SK-N-SH treated with all-trans-retinoic acid at 6 μM for 48 hours (cell line): ENCODE data around the gene SPOCK1.

Source experiments
- ATAC-seq: fragments of 200-7000 bp; cut with Tn5 transposase; 3 replicates; pipeline ENCODE4 v1.9.1; 2020; ENCODE audit warnings: mild to moderate bottlenecking, moderate library complexity
- ARNTL ChIP-seq: fragments of 450-650 bp; formaldehyde crosslinking; IDR thresholded peaks from 2 replicates; pipeline ENCODE4 v1.5.0; 2020; ENCODE audit warnings: low read depth, mild to moderate bottlenecking, moderate library complexity, borderline replicate concordance
- BACH2 ChIP-seq: fragments of 250-450 bp; sonication (Bioruptor Pico); IDR thresholded peaks from 2 replicates; pipeline ENCODE4 v1.9.0; 2021; ENCODE audit warnings: mild to moderate bottlenecking, borderline replicate concordance
- CSDC2 ChIP-seq: fragments of 250-450 bp; sonication (Bioruptor Pico); IDR thresholded peaks from 2 replicates; pipeline ENCODE4 v1.5.0; 2020; ENCODE audit warnings: mild to moderate bottlenecking, moderate library complexity
- ESRRG ChIP-seq: fragments of 250-450 bp; sonication (Bioruptor Pico); IDR thresholded peaks from 2 replicates; pipeline ENCODE4 v1.6.1; 2021; ENCODE audit warnings: mild to moderate bottlenecking
- GLIS3 ChIP-seq: fragments of 250-450 bp; sonication (Bioruptor Pico); IDR thresholded peaks from 2 replicates; pipeline ENCODE4 v1.5.0; 2020; ENCODE audit warnings: mild to moderate bottlenecking, moderate library complexity
- OSR1 ChIP-seq: fragments of 250-450 bp; sonication (Bioruptor Pico); IDR thresholded peaks from 2 replicates; pipeline ENCODE4 v1.8.0; 2022; ENCODE audit warnings: moderate library complexity, mild to moderate bottlenecking, inconsistent platforms
- PPARA ChIP-seq: fragments of 250-450 bp; sonication (Bioruptor Pico); IDR thresholded peaks from 2 replicates; pipeline ENCODE4 v1.5.0; 2020; ENCODE audit warnings: mild to moderate bottlenecking, borderline replicate concordance
- RARB ChIP-seq: fragments of 250-450 bp; sonication (Bioruptor Pico); IDR thresholded peaks from 2 replicates; pipeline ENCODE4 v1.8.0; 2021; ENCODE audit warnings: mild to moderate bottlenecking, moderate library complexity
- SNAI2 ChIP-seq: fragments of 250-450 bp; sonication (Bioruptor Pico); IDR thresholded peaks from 2 replicates; pipeline ENCODE4 v1.5.0; 2020; ENCODE audit warnings: mild to moderate bottlenecking, moderate library complexity
- TCF4 ChIP-seq: fragments of 250-450 bp; sonication (Bioruptor Pico); IDR thresholded peaks from 2 replicates; pipeline ENCODE4 v1.8.0; 2021; ENCODE audit warnings: mild to moderate bottlenecking, moderate library complexity, borderline replicate concordance
- TOX ChIP-seq: fragments of 250-450 bp; sonication (Bioruptor Pico); IDR thresholded peaks from 2 replicates; pipeline ENCODE4 v1.8.0; 2021; ENCODE audit warnings: mild to moderate bottlenecking, moderate library complexity, borderline replicate concordance
- ZFP3 ChIP-seq: fragments of 250-450 bp; sonication (Bioruptor Pico); IDR thresholded peaks from 2 replicates; pipeline ENCODE4 v1.5.0; 2020; ENCODE audit warnings: mild to moderate bottlenecking, moderate library complexity
- ZFP30 ChIP-seq: fragments of 450-650 bp; formaldehyde crosslinking; IDR thresholded peaks from 2 replicates; pipeline ENCODE4 v1.5.0; 2022; ENCODE audit warnings: mild to moderate bottlenecking, moderate library complexity
- ZNF565 ChIP-seq: fragments of 450-650 bp; formaldehyde crosslinking; conservative IDR thresholded peaks from 2 replicates; pipeline ENCODE4 v1.5.0; 2020; ENCODE audit warnings: low read depth, mild to moderate bottlenecking, moderate library complexity
- ZNF8 ChIP-seq: fragments of 450-650 bp; formaldehyde crosslinking; IDR thresholded peaks from 2 replicates; pipeline ENCODE4 v1.5.0; 2020; ENCODE audit warnings: mild to moderate bottlenecking, moderate library complexity
- TF ChIP-seq, protein P1 (sequence below): fragments of 250-450 bp; sonication (Bioruptor Pico); IDR thresholded peaks from 2 replicates; pipeline ENCODE4 v1.8.0; 2021; ENCODE audit warnings: low read depth, mild to moderate bottlenecking, moderate library complexity, borderline replicate concordance
- TF ChIP-seq, protein P2 (sequence below): fragments of 250-450 bp; sonication (Bioruptor Pico); IDR thresholded peaks from 2 replicates; pipeline ENCODE4 v1.8.0; 2020; ENCODE audit warnings: mild to moderate bottlenecking, moderate library complexity, borderline replicate concordance
- TF ChIP-seq, protein P3 (sequence below): fragments of 250-450 bp; sonication (Bioruptor Pico); IDR thresholded peaks from 2 replicates; pipeline ENCODE4 v1.5.1; 2021; ENCODE audit warnings: mild to moderate bottlenecking, moderate library complexity
- TF ChIP-seq, protein P4 (sequence below): fragments of 250-450 bp; sonication (Bioruptor Pico); IDR thresholded peaks from 2 replicates; pipeline ENCODE4 v1.5.0; 2020; ENCODE audit warnings: mild to moderate bottlenecking, moderate library complexity
- TF ChIP-seq, protein P5 (sequence below): fragments of 250-450 bp; sonication (Bioruptor Pico); IDR thresholded peaks from 2 replicates; pipeline ENCODE4 v1.5.1; 2020; ENCODE audit warnings: low read depth, mild to moderate bottlenecking, moderate library complexity

Gene SPOCK1

DNA sequence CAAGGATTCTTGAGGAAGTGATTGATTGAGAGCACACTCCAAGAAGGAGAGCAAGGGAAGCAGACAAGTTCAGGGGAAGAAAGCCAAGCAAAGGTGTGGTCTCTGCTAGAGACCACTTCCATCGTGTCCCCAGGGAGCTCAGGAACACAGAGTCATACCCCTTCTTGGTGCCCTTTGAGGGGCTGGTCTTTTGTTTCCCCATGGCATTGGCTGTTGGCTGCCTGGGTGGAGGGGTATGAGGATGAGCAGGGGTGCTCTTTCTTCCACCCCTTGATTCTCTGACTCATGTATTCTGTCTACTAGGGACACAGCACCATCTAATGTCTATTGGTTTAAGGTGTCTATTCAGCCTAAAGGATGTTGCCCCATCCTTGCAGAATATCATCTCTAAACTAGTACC, 11.5 kb upstream of the SPOCK1 start:
- TF ChIP-seq BACH2 (CRISPR knock-in tag) (no peak), TOX (CRISPR knock-in tag) (no peak), SNAI2 (CRISPR knock-in tag) (no peak), CSDC2 (CRISPR knock-in tag) (no peak), ESRRG (CRISPR knock-in tag) (no peak), PPARA (CRISPR knock-in tag) (no peak), ZFP3 (CRISPR knock-in tag) (no peak), RARB (CRISPR knock-in tag) (no peak), ZNF8 (CRISPR knock-in tag) (no peak), OSR1 (CRISPR knock-in tag) (no peak), ZNF565 (no peak), GLIS3 (CRISPR knock-in tag) (no peak), ZFP30 (CRISPR knock-in tag) (no peak), ARNTL (CRISPR knock-in tag) (no peak)
- TF ChIP-seq, protein P1, sequence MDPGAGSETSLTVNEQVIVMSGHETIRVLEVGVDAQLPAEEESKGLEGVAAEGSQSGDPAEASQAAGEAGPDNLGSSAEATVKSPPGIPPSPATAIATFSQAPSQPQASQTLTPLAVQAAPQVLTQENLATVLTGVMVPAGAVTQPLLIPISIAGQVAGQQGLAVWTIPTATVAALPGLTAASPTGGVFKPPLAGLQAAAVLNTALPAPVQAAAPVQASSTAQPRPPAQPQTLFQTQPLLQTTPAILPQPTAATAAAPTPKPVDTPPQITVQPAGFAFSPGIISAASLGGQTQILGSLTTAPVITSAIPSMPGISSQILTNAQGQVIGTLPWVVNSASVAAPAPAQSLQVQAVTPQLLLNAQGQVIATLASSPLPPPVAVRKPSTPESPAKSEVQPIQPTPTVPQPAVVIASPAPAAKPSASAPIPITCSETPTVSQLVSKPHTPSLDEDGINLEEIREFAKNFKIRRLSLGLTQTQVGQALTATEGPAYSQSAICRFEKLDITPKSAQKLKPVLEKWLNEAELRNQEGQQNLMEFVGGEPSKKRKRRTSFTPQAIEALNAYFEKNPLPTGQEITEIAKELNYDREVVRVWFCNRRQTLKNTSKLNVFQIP (CRISPR knock-in tag), result no peak
- TF ChIP-seq, protein P2, sequence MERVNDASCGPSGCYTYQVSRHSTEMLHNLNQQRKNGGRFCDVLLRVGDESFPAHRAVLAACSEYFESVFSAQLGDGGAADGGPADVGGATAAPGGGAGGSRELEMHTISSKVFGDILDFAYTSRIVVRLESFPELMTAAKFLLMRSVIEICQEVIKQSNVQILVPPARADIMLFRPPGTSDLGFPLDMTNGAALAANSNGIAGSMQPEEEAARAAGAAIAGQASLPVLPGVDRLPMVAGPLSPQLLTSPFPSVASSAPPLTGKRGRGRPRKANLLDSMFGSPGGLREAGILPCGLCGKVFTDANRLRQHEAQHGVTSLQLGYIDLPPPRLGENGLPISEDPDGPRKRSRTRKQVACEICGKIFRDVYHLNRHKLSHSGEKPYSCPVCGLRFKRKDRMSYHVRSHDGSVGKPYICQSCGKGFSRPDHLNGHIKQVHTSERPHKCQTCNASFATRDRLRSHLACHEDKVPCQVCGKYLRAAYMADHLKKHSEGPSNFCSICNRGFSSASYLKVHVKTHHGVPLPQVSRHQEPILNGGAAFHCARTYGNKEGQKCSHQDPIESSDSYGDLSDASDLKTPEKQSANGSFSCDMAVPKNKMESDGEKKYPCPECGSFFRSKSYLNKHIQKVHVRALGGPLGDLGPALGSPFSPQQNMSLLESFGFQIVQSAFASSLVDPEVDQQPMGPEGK (CRISPR knock-in tag), result no peak
- TF ChIP-seq, protein P3, sequence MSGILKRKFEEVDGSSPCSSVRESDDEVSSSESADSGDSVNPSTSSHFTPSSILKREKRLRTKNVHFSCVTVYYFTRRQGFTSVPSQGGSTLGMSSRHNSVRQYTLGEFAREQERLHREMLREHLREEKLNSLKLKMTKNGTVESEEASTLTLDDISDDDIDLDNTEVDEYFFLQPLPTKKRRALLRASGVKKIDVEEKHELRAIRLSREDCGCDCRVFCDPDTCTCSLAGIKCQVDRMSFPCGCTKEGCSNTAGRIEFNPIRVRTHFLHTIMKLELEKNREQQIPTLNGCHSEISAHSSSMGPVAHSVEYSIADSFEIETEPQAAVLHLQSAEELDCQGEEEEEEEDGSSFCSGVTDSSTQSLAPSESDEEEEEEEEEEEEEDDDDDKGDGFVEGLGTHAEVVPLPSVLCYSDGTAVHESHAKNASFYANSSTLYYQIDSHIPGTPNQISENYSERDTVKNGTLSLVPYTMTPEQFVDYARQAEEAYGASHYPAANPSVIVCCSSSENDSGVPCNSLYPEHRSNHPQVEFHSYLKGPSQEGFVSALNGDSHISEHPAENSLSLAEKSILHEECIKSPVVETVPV (CRISPR knock-in tag), result no peak
- TF ChIP-seq, protein P4, sequence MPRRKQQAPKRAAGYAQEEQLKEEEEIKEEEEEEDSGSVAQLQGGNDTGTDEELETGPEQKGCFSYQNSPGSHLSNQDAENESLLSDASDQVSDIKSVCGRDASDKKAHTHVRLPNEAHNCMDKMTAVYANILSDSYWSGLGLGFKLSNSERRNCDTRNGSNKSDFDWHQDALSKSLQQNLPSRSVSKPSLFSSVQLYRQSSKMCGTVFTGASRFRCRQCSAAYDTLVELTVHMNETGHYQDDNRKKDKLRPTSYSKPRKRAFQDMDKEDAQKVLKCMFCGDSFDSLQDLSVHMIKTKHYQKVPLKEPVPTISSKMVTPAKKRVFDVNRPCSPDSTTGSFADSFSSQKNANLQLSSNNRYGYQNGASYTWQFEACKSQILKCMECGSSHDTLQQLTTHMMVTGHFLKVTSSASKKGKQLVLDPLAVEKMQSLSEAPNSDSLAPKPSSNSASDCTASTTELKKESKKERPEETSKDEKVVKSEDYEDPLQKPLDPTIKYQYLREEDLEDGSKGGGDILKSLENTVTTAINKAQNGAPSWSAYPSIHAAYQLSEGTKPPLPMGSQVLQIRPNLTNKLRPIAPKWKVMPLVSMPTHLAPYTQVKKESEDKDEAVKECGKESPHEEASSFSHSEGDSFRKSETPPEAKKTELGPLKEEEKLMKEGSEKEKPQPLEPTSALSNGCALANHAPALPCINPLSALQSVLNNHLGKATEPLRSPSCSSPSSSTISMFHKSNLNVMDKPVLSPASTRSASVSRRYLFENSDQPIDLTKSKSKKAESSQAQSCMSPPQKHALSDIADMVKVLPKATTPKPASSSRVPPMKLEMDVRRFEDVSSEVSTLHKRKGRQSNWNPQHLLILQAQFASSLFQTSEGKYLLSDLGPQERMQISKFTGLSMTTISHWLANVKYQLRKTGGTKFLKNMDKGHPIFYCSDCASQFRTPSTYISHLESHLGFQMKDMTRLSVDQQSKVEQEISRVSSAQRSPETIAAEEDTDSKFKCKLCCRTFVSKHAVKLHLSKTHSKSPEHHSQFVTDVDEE, result no peak
- TF ChIP-seq, protein P5, sequence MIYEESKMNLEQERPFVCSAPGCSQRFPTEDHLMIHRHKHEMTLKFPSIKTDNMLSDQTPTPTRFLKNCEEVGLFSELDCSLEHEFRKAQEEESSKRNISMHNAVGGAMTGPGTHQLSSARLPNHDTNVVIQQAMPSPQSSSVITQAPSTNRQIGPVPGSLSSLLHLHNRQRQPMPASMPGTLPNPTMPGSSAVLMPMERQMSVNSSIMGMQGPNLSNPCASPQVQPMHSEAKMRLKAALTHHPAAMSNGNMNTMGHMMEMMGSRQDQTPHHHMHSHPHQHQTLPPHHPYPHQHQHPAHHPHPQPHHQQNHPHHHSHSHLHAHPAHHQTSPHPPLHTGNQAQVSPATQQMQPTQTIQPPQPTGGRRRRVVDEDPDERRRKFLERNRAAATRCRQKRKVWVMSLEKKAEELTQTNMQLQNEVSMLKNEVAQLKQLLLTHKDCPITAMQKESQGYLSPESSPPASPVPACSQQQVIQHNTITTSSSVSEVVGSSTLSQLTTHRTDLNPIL (CRISPR knock-in tag), result no peak
- ATAC-seq, result no peak

DNA sequence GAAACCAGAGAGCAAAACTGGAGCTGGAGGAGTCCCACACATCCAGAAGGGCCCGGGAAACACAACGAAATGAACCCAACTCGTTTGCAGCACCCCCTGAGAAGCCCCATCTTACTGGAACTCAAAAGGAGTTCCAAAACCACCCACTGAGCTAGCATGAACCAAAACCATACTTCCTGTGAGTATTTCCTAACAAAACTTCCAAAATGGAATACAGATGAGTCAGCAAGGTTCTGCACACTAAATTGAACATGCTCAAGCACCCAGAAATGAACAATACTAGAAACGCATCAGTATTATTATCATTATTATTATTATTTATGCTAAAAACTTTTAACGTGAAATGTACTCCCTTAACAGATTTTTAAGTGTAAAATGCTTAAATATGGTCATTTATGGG, 8.0 kb upstream of the SPOCK1 start:
- no peak for ATAC-seq
- TF ChIP-seq, protein P4, result no peak
- TF ChIP-seq ZFP30 (CRISPR knock-in tag) (no peak), BACH2 (CRISPR knock-in tag) (no peak), ARNTL (CRISPR knock-in tag) (no peak), ZNF8 (CRISPR knock-in tag) (no peak), TCF4 (CRISPR knock-in tag) (no peak)
- TF ChIP-seq, protein P3 (CRISPR knock-in tag), result no peak
- TF ChIP-seq, protein P2 (CRISPR knock-in tag), result no peak
- TF ChIP-seq, all 23 proteins: peak for 0
